A549 (cell line): ENCODE measurements around the gene RIMS1. TPM values are rescaled to one million over a fixed set of nuclear protein-coding genes. Genes with fewer than 3 reads are reported as not detected.
A peak's percentile ranks its signal among the peaks of the same experiment; 100 is the strongest.

Experiments used
- ATAC-seq, 2 experiments: fragments of 200-7000 bp in 1 of 2; fragments of >200 bp in 1 of 2; cut with Nextera tagmentation in 1 of 2; cut with Tn5 transposase in 1 of 2; 3 replicates each; pipeline versions ENCODE4 v1.8.0 to v1.9.1; 2018 to 2020; ENCODE audit warnings: mild to moderate bottlenecking in 1 of 2, moderate library complexity in 1 of 2
- CTCF ChIA-PET: fragments of 300-600 bp; sonication (Branson Sonifier 250); formaldehyde crosslinking; extraction: SDS; loops from one replicate; lab custom pipeline; 2021; ENCODE audit warnings: antibody characterized with exemption, inconsistent platforms; lab: Yijun Ruan, JAX
- POLR2A ChIA-PET: fragments of 350-600 bp; formaldehyde crosslinking; extraction: SDS; loops from one replicate; lab custom pipeline; 2021; ENCODE audit warnings: antibody characterized with exemption, inconsistent platforms; lab: Yijun Ruan, JAX
- DNase-seq, 2 experiments: peaks; one replicate each; pipeline versions ENCODE4 v3.0.0 to v3.0.0-alpha.2; 2011 to 2016; ENCODE audit warnings: low read depth in 1 of 2, low spot score in 1 of 2
- FAIRE-seq: peaks from 2 replicates; lab custom pipeline; 2011; peaks lifted over from hg19 to GRCh38; lab: Jason Lieb, UNC
- H3K27ac ChIP-seq, 2 experiments: fragments of >200 bp; sonication (Bioruptor Twin); formaldehyde crosslinking; 3 replicates each; pipeline ENCODE4 v1.5.1; 2016 to 2017
- H3K4me1 ChIP-seq: fragments of >200 bp; sonication (Bioruptor Twin); formaldehyde crosslinking; 3 replicates; pipeline ENCODE4 v1.6.1; 2016
- H3K4me2 ChIP-seq: fragments of >200 bp; sonication (Bioruptor Twin); formaldehyde crosslinking; 3 replicates; pipeline ENCODE4 v1.6.1; 2016
- H3K4me3 ChIP-seq: fragments of >200 bp; sonication (Bioruptor Twin); formaldehyde crosslinking; 3 replicates; pipeline ENCODE4 v1.5.1; 2016
- H3K9me3 ChIP-seq: fragments of >200 bp; sonication (Bioruptor Twin); formaldehyde crosslinking; 3 replicates; pipeline ENCODE4 v1.6.1; 2016
- BHLHE40 ChIP-seq: IDR thresholded peaks from 2 replicates; pipeline ENCODE4 v1.6.1; 2012; ENCODE audit warnings: low read depth, low read length, inconsistent platforms
- CBX8 ChIP-seq: fragments of 200-600 bp; sonication (generic); IDR thresholded peaks from 2 replicates; pipeline ENCODE4 v1.6.1; 2016
- CHD4 ChIP-seq: fragments of 200-600 bp; sonication (generic); IDR thresholded peaks from 2 replicates; pipeline ENCODE4 v1.6.1; 2016; ENCODE audit warnings: antibody characterized with exemption, mild to moderate bottlenecking, borderline replicate concordance
- E2F6 ChIP-seq: IDR thresholded peaks from 2 replicates; pipeline ENCODE4 v1.6.1; 2012; ENCODE audit warnings: low read depth, borderline replicate concordance
- EHF ChIP-seq: fragments of 250-450 bp; sonication (Bioruptor Pico); IDR thresholded peaks from 2 replicates; pipeline ENCODE4 v1.5.0; 2020; ENCODE audit warnings: mild to moderate bottlenecking
- EHMT2 ChIP-seq: fragments of 200-600 bp; sonication (generic); IDR thresholded peaks from 2 replicates; pipeline ENCODE4 v1.6.1; 2016; ENCODE audit warnings: antibody characterized with exemption, low read depth, mild to moderate bottlenecking, moderate library complexity
- ELK1 ChIP-seq: fragments of 150-350 bp; IDR thresholded peaks from 2 replicates; pipeline ENCODE4 v1.6.1; 2014; ENCODE audit warnings: low read depth, mild to moderate bottlenecking, low read length
- ESRRA ChIP-seq: fragments of 150-350 bp; IDR thresholded peaks from 2 replicates; pipeline ENCODE4 v1.6.1; 2014; ENCODE audit warnings: mild to moderate bottlenecking, low read length, borderline replicate concordance
- FOSB ChIP-seq: fragments of 250-450 bp; sonication (Bioruptor Pico); IDR thresholded peaks from 2 replicates; pipeline ENCODE4 v1.5.0; 2020; ENCODE audit warnings: mild to moderate bottlenecking, moderate library complexity
- HES2 ChIP-seq: fragments of >200 bp; sonication (Bioruptor Twin); formaldehyde crosslinking; IDR thresholded peaks from 2 replicates; pipeline ENCODE4 v1.6.1; 2016
- HOXA7 ChIP-seq: fragments of 250-450 bp; sonication (Bioruptor Pico); IDR thresholded peaks from 2 replicates; pipeline ENCODE4 v1.5.0; 2020; ENCODE audit warnings: mild to moderate bottlenecking, moderate library complexity
- JUNB ChIP-seq: fragments of >200 bp; sonication (Bioruptor Twin); formaldehyde crosslinking; IDR thresholded peaks from 2 replicates; pipeline ENCODE4 v1.6.1; 2016
- KDM1A ChIP-seq: fragments of 200-600 bp; sonication (generic); IDR thresholded peaks from 2 replicates; pipeline ENCODE4 v1.6.1; 2016; ENCODE audit warnings: low read depth, mild to moderate bottlenecking
- MAFK ChIP-seq: fragments of 450-650 bp; IDR thresholded peaks from 2 replicates; pipeline ENCODE4 v1.6.1; 2014; ENCODE audit not compliant: partially characterized antibody
- MAX ChIP-seq: IDR thresholded peaks from 2 replicates; pipeline ENCODE4 v1.6.1; 2012
- MYC ChIP-seq: IDR thresholded peaks from 2 replicates; pipeline ENCODE4 v1.6.1; 2012; ENCODE audit warnings: mild to moderate bottlenecking, inconsistent platforms, low read length, improper control_type of control experiment, borderline replicate concordance
- NFE2L2 ChIP-seq: fragments of 150-350 bp; conservative IDR thresholded peaks from 2 replicates; pipeline ENCODE4 v1.6.1; 2014; ENCODE audit warnings: low read length
- NPAS2 ChIP-seq: fragments of 250-450 bp; sonication (Bioruptor Pico); IDR thresholded peaks from 2 replicates; pipeline ENCODE4 v1.8.0; 2022; ENCODE audit warnings: mild to moderate bottlenecking, moderate library complexity, borderline replicate concordance
- NR3C1 ChIP-seq: fragments of >200 bp; sonication (Bioruptor Twin); formaldehyde crosslinking; IDR thresholded peaks from 3 replicates; pipeline ENCODE4 v1.6.1; 2017
- POLR2AphosphoS2 ChIP-seq: conservative IDR thresholded peaks from 2 replicates; pipeline ENCODE4 v1.6.1; 2012; ENCODE audit warnings: low read length, improper control_type of control experiment, inconsistent platforms
- RAD21 ChIP-seq, 2 experiments: fragments of >200 bp in 1 of 2; sonication (Bioruptor Twin) in 1 of 2; formaldehyde crosslinking in 1 of 2; IDR thresholded peaks in 1 of 2; conservative IDR thresholded peaks in 1 of 2; 2 replicates in 1 of 2; 3 replicates in 1 of 2; pipeline ENCODE4 v1.6.1; 2012 to 2018; ENCODE audit warnings: inconsistent platforms in 1 of 2
- REST ChIP-seq: fragments of 200-600 bp; sonication (generic); IDR thresholded peaks from 2 replicates; pipeline ENCODE4 v1.6.1; 2016; ENCODE audit warnings: antibody characterized with exemption, mild to moderate bottlenecking, moderate library complexity
- RFX5 ChIP-seq: fragments of 450-650 bp; IDR thresholded peaks from 2 replicates; pipeline ENCODE4 v1.7.1; 2014; ENCODE audit warnings: antibody characterized with exemption, mild to moderate bottlenecking, moderate library complexity
- RNF2 ChIP-seq: fragments of 200-600 bp; sonication (generic); IDR thresholded peaks from 2 replicates; pipeline ENCODE4 v1.6.1; 2016; ENCODE audit warnings: low read depth, mild to moderate bottlenecking, antibody characterized with exemption, moderate library complexity, borderline replicate concordance
- SMC3 ChIP-seq: fragments of >200 bp; sonication (Bioruptor Twin); formaldehyde crosslinking; IDR thresholded peaks from 3 replicates; pipeline ENCODE4 v1.6.1; 2018; ENCODE audit warnings: inconsistent platforms
- SREBF2 ChIP-seq: fragments of 450-650 bp; IDR thresholded peaks from 2 replicates; pipeline ENCODE4 v1.6.1; 2014; ENCODE audit warnings: mild to moderate bottlenecking, moderate library complexity
- USF2 ChIP-seq: fragments of 450-650 bp; IDR thresholded peaks from 2 replicates; pipeline ENCODE4 v1.6.1; 2014; ENCODE audit warnings: antibody characterized with exemption
- ZFP36 ChIP-seq: fragments of 450-650 bp; IDR thresholded peaks from 2 replicates; pipeline ENCODE4 v1.6.1; 2014; ENCODE audit warnings: borderline replicate concordance; ENCODE audit not compliant: partially characterized antibody
- WGBS: methylation state at CpG from one replicate; pipeline ENCODE4 v1.1.6; 2017; ENCODE audit errors: missing lambda C conversion rate; 5-methylcytosine and 5-hydroxymethylcytosine counted together
- polyA plus RNA-seq, 4 experiments: library from polyadenylated mRNA; depleted of rRNA in 3 of 4; stranded (reverse); fragments of >200 nt; fragmentation: RNase III in 1 of 4; extraction: RNeasy Plus Mini Kit Qiagen cat#74134 plus additional on column Dnase treatment in 1 of 4; gene quantifications; 2 replicates in 3 of 4; 3 replicates in 1 of 4; pipeline ENCODE4 v1.2.3, GENCODE V29; 2011 to 2017

RIMS1 gene
- polyA plus RNA-seq, 2 of the 4 experiments (the other 2 are of a cell fraction), result 0.03 TPM; not detected in 1

- CTCF ChIA-PET, result no interaction called here
- no peaks in the 10 kb centered on the region for H3K9me3 ChIP-seq
- DNase-seq (no peak), FAIRE-seq (no peak), ATAC-seq (no peak)
- no peaks in the 10 kb centered on the region for H3K4me1 ChIP-seq
- TF ChIP-seq HES2, result no peak
- TF ChIP-seq ZFP36, result no peak
- no peak for TF ChIP-seq JUNB
- no peak for TF ChIP-seq NFE2L2
- TF ChIP-seq ESRRA, result no peak
- 67% methylated on average over 2 of the region's 2 CpGs for WGBS
- H3K4me3 ChIP-seq, result no peak overlapping the region
- POLR2A ChIA-PET, result no interaction called here
- H3K4me2 ChIP-seq, result no peak overlapping the region
- H3K27ac ChIP-seq, result no peak overlapping the region
Measured at GRCh38 chr6:72305971-72306370, 419.6 kb downstream of the RIMS1 start.

GRCh38 chr6:72316675-72317380 is 430.5 kb downstream of the RIMS1 start:
- Histone ChIP-seq H3K4me3 (no peak overlapping the region), H3K27ac (no peak overlapping the region), H3K4me1 (no peaks in the 10 kb centered on the region), H3K9me3 (no peaks in the 10 kb centered on the region), H3K4me2 (no peak overlapping the region)
- ChIA-PET CTCF (no interaction called here), POLR2A (no interaction called here)
- 50% methylated on average over 1 of the region's 9 CpGs for WGBS
- FAIRE-seq (no peak), ATAC-seq (0 out of 6 replicates have a peak, but pooled peaks of 1 of the 2 experiments have one; percentile 24), DNase-seq (no peak)
- no peak for TF ChIP-seq POLR2AphosphoS2
- TF ChIP-seq CHD4, result no peak
- no peak for TF ChIP-seq EHF (CRISPR knock-in tag)
- no peak for TF ChIP-seq EHMT2
- TF ChIP-seq NFE2L2, result no peak
- TF ChIP-seq HOXA7 (CRISPR knock-in tag), result no peak
- no peak for TF ChIP-seq USF2
- no peak for TF ChIP-seq CBX8
- TF ChIP-seq SREBF2, result no peak
- TF ChIP-seq ESRRA, result no peak
- TF ChIP-seq RFX5, result no peak
- no peak for TF ChIP-seq MYC
- no peak for TF ChIP-seq NPAS2 (CRISPR knock-in tag)
- no peak for TF ChIP-seq MAFK
- TF ChIP-seq REST, result no peak

- ATAC-seq, result no peak
- ChIA-PET CTCF (no interaction called here), POLR2A (no interaction called here)
- no peaks in the 10 kb centered on the region for H3K9me3 ChIP-seq
- no peak overlapping the region for H3K4me3 ChIP-seq
- no peak for DNase-seq
- H3K4me2 ChIP-seq, result no peak overlapping the region
- FAIRE-seq, result no peak
- no peak overlapping the region for H3K27ac ChIP-seq
- no peaks in the 10 kb centered on the region for H3K4me1 ChIP-seq
- TF ChIP-seq E2F6, result no peak
- no peak for TF ChIP-seq FOSB (CRISPR knock-in tag)
- TF ChIP-seq NR3C1, result no peak
- TF ChIP-seq RNF2, result no peak
- TF ChIP-seq SREBF2, result no peak
- TF ChIP-seq SMC3, result no peak
- no peak for TF ChIP-seq MYC
- TF ChIP-seq HES2, result no peak
- TF ChIP-seq KDM1A, result no peak
- no peak for TF ChIP-seq RAD21 (conservative IDR thresholded peaks at IDR 0.05 in 1 of 2, IDR thresholded peaks at IDR 0.05 in 1 of 2)
- TF ChIP-seq ELK1, result no peak
- TF ChIP-seq BHLHE40, result no peak
- no peak for TF ChIP-seq MAX
- no peak for TF ChIP-seq EHF (CRISPR knock-in tag)
- no peak for TF ChIP-seq MAFK
Measured at GRCh38 chr6:72321788-72322187, 435.4 kb downstream of the RIMS1 start.
